ENCODE data around the gene PIK3C2G.

The PIK3C2G gene

DNA sequence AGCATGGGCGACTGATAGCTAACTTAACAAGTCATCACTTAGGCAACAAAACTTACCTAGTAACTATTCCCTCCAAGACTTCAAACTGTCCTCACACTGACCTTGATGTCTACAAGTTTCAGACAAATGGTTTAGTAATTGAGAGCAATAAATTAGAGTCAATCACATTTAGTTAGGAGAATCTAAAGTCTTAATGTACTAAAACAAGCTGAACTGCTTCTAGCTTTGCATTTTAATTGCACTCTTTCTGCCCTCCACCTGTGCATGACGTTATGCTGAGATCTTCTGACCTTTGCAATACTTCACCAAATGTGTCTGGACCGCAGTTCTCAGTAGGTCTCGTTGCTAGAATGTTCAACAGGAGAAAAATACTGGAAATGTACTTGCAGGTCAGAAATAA is 158.0 kb downstream of the PIK3C2G start:
- DNase-seq (ENCODE audit: low spot score) = no peak

GRCh38 chr12:18421867-18422266 is 160.5 kb downstream of the PIK3C2G start:
- DNase-seq (ENCODE audit: low spot score) = no peak

GRCh38 chr12:18422871-18423270 is 161.6 kb downstream of the PIK3C2G start:
- DNase-seq (ENCODE audit: low spot score) = no peak

- DNase-seq (ENCODE audit: low spot score) = no peak
Measured at GRCh38 chr12:18424857-18425256, 163.5 kb downstream of the PIK3C2G start.

DNA sequence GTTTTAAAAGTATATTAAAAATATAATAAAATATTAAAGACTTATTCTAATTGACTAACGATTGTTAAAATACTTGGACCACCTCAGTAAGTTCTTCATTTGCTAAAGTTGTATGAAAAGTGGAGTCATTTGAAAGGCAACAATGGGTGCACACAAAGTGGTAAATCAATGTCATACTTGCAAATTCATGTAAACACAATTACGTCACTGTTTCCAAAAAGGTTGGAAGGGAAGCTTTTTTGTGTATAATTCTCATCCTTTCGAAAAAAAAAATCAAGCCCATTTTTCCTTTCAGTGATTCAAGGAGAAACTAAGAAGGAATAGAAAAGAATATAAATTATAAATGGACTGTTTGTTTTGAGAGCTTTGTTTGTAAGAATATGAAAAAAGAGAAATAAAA is 166.2 kb downstream of the PIK3C2G start:
- no peak for DNase-seq (ENCODE audit: low spot score)

DNA sequence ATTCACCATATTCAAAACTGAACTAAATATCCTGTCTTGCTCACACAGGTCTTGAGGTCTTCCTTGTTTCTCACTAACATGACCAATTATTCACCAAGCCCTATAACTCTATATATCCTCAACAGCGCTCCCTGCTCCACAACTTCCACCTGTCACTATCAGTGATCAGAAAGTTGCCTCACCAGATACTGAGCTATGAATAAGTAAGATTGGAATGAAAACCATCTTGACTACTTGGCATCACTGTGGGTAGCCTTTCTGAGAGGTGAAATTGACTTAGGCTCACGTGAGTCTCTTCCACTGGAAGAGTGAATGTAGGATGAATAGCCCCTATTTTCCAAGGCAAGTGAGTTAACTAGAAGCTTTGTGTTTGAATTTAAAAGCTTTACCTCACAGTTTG is 167.1 kb downstream of the PIK3C2G start:
- DNase-seq (ENCODE audit: low spot score) = no peak

- DNase-seq (ENCODE audit: low spot score) = no peak
Measured at GRCh38 chr12:18429366-18429765, 168.0 kb downstream of the PIK3C2G start.

DNA sequence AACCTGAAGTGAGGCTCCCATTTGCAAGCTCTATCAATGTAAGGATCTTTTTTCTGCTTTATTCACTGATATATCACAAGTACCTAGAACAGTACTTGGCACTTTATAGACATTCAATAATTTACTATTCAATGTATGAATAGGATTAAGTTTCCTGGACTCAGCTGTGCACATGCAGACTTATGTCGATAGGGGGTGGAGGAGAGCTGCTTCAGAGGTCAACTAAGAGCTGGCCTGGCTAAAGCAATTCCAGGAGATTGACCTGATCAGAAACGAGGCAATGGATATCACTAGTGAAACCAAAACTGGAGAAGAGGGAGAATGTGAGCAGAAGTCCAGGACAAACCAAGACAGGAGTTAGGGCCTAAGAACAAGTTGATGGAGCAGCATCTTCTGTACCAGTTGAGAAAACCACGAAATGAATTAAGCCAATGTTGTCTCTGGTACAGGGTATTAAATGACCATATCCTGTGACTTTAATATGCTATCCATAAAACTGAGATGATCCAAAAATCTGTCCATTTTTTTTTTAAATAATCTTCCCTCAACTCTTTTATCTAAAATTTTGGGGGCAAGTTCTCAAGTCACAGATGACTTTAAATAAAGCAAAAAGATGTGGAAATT is 169.2 kb downstream of the PIK3C2G start:
- peak; percentile 12 for DNase-seq (ENCODE audit: low spot score)

GRCh38 chr12:18431771-18432170 is 170.5 kb downstream of the PIK3C2G start:
- DNase-seq (ENCODE audit: low spot score) = no peak

DNA sequence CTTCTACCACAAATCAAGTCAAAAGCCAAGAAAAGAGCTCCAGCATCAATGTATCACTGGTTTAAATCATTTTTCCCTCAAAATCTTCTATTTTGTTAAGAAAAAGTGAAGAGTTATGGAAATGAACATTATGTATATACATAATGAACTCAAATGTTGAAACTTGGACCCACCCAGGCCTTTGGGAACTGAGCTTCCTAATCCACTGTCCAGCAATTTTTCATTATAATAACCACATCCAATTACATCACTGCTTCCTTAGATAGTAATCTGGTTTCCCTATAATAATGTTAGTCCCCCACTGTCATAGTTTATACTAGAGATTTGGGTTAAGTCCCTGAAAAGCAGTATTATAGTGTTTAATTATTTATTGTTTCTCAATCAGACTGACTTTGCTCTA is 170.9 kb downstream of the PIK3C2G start:
- DNase-seq (ENCODE audit: low spot score) = no peak

GRCh38 chr12:18436170-18436569 is 174.9 kb downstream of the PIK3C2G start:
- DNase-seq (ENCODE audit: low spot score) = no peak

DNA sequence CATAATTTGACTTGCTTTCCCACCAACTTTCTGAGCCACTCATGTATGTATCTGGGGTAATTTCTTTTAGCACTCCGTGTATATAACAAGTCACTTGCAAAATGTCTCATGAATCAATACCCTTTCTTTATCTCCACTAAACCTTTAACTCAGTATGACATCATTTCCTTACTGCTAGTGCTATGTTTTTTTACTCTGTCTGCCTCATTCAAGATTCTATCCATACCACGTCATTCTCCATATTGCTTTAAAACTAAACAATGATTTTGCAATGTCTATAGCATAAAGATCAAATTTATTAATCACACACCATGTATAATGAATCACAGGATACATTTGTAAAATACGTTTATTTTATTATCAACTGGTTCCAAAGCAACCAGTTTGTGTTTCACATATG is 178.2 kb downstream of the PIK3C2G start:
- DNase-seq (ENCODE audit: low spot score) = no peak

- no peak for DNase-seq (ENCODE audit: low spot score)
Measured at GRCh38 chr12:18443768-18444437, 182.6 kb downstream of the PIK3C2G start.

DNA sequence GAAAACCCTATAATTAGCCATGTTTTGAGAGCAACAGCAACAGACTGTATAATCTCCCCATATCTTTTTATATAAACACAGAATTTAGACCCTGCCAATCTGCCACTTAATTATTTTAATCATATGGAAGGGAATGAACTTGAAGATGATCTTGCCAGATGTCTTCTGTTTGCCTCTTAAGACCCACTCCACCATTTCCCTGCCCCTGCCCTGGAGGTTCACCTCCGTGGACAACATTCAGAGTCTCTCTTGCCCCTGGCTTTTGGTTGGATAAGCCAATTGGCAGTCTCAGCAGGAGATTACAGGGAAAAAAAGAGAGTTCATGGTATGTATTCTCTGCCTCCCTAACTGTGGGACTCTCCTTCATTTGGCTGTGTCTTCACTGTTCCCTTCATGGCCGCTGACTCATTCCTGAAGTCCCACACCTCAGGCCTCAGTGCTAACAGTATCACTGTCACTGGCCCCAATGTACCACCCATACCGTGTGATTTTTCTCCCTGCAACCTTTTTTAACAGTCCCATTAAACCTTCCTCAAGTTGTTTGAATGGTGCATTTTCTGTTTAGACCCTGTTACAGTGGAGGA is 184.8 kb downstream of the PIK3C2G start:
- no peak for DNase-seq (ENCODE audit: low spot score)

- DNase-seq (ENCODE audit: low spot score) = no peak
Measured at GRCh38 chr12:18454330-18454729, 193.0 kb downstream of the PIK3C2G start.

DNA sequence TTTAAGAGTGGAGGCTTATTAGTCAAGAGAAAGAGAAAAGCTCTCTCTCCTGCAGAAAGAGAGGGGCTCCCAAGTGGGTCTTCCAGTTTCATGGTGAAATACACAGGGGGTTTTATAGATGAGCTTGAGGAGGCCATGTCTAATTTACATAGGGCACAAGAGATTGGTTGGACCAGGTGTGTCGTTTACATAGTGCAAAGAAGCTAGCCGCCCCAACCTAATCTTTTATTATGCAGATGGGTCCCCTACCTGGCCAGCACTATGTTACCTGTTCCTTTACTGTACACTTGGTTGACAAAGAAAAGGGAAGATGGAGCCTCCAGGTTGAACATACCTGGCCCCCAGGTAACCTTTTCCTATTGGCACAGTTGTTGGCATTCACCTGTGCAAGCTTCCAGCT is 195.0 kb downstream of the PIK3C2G start:
- no peak for DNase-seq (ENCODE audit: low spot score)

DNA sequence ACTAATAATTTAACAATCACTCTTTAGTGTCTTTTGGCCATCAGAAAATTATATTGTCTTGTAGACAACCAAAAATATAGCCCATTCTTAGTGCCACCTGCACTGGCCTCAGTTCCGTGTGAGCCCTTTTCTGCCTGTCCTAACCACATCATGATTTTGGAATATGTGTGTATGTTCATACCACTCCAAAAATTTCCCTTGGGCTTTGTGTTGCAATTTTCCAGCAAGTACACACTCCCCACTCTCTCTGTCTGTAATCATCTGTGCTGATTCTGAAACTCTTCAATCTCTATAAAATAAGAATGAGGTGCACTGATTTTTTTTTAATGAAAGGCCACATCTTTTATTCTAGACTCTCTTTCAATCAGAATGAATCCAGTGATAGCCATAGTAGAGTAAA is 196.0 kb downstream of the PIK3C2G start:
- DNase-seq (ENCODE audit: low spot score) = no peak

DNA sequence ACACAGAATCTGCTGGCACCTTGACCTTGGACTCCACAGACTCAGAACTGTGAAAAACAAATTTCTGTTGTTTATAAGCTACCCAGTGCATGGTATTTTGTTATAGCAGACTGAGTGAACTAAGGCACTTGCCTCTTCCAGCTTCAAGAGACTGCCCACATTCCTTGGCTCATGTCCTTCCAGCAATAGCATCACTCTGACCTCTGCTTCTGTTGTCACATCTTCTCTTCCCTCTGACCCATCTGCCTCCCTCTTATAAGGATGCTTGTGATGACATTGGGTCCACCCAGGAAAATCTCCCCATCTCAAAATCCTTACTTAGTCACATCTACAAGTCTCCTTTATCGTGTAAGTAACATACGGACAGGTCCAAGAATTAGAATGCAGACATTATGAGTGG is 200.4 kb downstream of the PIK3C2G start:
- no peak for DNase-seq (ENCODE audit: low spot score)

- no peak for DNase-seq (ENCODE audit: low spot score)
Measured at GRCh38 chr12:18462442-18462841, 201.1 kb downstream of the PIK3C2G start.

DNA sequence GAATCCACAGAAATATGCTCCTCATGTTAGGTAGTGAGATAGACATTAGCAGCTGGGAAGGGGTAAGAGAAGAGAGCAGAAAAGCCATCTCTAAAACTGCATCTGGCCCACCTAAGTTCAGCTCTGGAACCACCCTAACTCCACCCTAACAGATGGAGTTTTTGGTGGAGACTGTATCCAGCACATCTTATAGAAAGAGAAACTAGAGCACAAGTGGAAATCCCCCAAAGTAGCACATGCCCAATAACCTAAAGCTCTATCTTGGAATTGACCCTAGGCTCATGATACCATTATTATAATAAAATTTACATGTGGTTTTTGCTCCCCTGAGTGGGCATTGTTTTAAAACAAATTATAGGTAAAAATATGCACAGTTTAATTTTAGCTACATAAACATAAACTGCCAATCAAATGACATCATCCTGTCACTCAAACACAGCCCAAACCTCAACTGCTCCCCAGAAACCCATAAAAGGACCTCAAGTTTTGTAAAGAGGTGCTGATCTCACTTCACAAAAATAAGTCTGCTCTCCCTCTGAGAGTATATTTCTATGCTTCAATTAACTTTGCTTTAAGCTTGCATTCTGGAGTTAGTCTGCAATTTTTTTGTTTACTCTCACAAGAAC is 206.4 kb downstream of the PIK3C2G start:
- no peak for DNase-seq (ENCODE audit: low spot score)

DNA sequence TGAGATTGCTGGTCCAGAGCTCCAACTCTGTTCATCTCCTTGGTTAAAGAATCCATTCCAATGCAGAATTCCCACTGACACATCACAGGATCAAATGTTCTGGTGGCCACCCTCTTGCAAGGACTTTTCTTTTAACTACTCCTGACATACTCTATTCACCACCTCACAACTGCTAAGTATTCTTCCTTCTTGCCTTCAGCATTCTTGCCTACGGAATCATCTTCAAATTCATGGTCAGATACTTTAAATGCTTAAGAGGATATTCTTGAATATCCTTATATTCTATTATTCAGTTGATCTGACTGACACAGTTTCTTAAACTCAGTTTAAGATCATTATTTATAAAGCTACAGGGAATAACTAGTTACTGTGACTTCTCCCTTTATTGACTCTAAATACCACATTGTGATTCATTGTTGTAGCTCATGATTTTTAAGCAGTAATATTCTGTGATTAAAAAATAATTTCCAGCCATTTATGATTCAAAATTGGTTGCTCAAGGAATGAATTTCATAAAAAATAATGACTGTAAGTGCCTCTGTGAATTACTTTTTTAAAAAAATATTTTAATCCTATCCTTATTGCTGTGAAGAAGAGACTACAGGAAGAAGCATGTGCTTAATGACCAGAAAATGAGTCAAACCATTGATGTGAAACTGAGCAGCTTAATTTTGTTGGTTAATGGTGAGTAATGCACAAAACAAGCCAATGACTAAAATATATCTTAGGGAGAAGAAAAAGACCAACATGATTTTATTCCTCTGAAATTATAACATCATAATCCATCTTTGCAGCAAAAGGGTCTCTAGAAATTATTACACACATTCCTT is 207.1 kb downstream of the PIK3C2G start:
- DNase-seq (ENCODE audit: low spot score) = no peak

DNA sequence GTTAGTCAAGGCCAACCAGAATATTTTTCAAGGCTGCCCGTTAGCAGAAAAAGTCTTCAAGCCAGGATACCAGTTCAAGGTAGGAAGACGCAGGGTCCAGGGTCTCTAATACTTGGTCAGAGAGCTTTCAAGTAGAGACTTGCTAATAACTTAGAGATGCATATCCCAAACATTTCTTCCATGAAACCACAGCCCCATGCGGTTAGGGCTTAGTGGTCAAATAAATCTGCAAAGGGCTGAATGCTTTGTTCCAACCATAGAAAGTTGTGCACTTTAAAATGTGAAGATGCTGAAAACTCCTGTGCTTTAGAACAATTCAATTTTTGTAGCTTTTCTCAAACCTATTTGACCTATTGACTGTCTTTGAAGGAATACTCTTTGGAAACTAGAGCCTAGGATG is 208.9 kb downstream of the PIK3C2G start:
- no peak for DNase-seq (ENCODE audit: low spot score)
